ENCODE data around the gene TCF20.

The TCF20 gene

GRCh38 chr22:42269432-42270175 lies 849 bp downstream of the TCF20 start:
- Histone ChIP-seq H3K4me3 (ENCODE audit: low read length) (peak overlapping the region; percentile 99), H3K4me2 (ENCODE audit: low read length) (peak overlapping the region; percentile 89), H3K36me3 (ENCODE audit: insufficient read depth, low read length) (no peaks in the 10 kb centered on the region), H3K9ac (ENCODE audit: low read depth, low read length) (peak overlapping the region; percentile 91), H3K4me1 (ENCODE audit: control insufficient read depth, insufficient read depth, low read length) (peaks cover 13% of the 10 kb centered on the region), H3K27me3 (ENCODE audit: control insufficient read depth, insufficient read depth, low read length) (peaks cover 12% of the 10 kb centered on the region), H3K9me3 (replicated peaks; ENCODE audit: low read length) (no peaks in the 10 kb centered on the region)

- Histone ChIP-seq H3K4me3 (ENCODE audit: low read length) (peak overlapping the region; percentile 99), H3K9me3 (replicated peaks; ENCODE audit: low read length) (no peaks in the 10 kb centered on the region), H3K4me2 (ENCODE audit: low read length) (peak overlapping the region; percentile 89), H3K4me1 (ENCODE audit: control insufficient read depth, insufficient read depth, low read length) (peaks cover 13% of the 10 kb centered on the region), H3K36me3 (ENCODE audit: insufficient read depth, low read length) (no peaks in the 10 kb centered on the region), H3K27me3 (ENCODE audit: control insufficient read depth, insufficient read depth, low read length) (peaks cover 5% of the 10 kb centered on the region), H3K9ac (ENCODE audit: low read depth, low read length) (peak overlapping the region; percentile 91)
Observed at GRCh38 chr22:42268852-42269410, 1.5 kb downstream of the TCF20 start.

- peaks cover 9% of the 10 kb centered on the region for H3K4me1 ChIP-seq (ENCODE audit: control insufficient read depth, insufficient read depth, low read length)
- no peaks in the 10 kb centered on the region for H3K27me3 ChIP-seq (ENCODE audit: control insufficient read depth, insufficient read depth, low read length)
- H3K9ac ChIP-seq (ENCODE audit: low read depth, low read length): no peak overlapping the region
- no peak overlapping the region for H3K4me3 ChIP-seq (ENCODE audit: low read length)
- H3K9me3 ChIP-seq (replicated peaks; ENCODE audit: low read length): no peaks in the 10 kb centered on the region
- H3K4me2 ChIP-seq (ENCODE audit: low read length): no peak overlapping the region
- H3K36me3 ChIP-seq (ENCODE audit: insufficient read depth, low read length): no peaks in the 10 kb centered on the region
Observed at GRCh38 chr22:42265321-42265720, 5.1 kb downstream of the TCF20 start.

- H3K27me3 ChIP-seq (ENCODE audit: control insufficient read depth, insufficient read depth, low read length): no peaks in the 10 kb centered on the region
- no peaks in the 10 kb centered on the region for H3K9me3 ChIP-seq (replicated peaks; ENCODE audit: low read length)
- no peaks in the 10 kb centered on the region for H3K36me3 ChIP-seq (ENCODE audit: insufficient read depth, low read length)
- peaks cover 7% of the 10 kb centered on the region for H3K4me1 ChIP-seq (ENCODE audit: control insufficient read depth, insufficient read depth, low read length)
- no peak overlapping the region for H3K4me3 ChIP-seq (ENCODE audit: low read length)
- H3K9ac ChIP-seq (ENCODE audit: low read depth, low read length): no peak overlapping the region
- H3K4me2 ChIP-seq (ENCODE audit: low read length): no peak overlapping the region
Observed at GRCh38 chr22:42263944-42264343, 6.5 kb downstream of the TCF20 start.

GRCh38 chr22:42262964-42263363 lies 7.5 kb downstream of the TCF20 start:
- H3K4me1 ChIP-seq (ENCODE audit: control insufficient read depth, insufficient read depth, low read length): peaks cover 3% of the 10 kb centered on the region

GRCh38 chr22:42261296-42261695 lies 9.2 kb downstream of the TCF20 start:
- peaks cover 8% of the 10 kb centered on the region for H3K4me1 ChIP-seq (ENCODE audit: control insufficient read depth, insufficient read depth, low read length)
- H3K4me3 ChIP-seq (ENCODE audit: low read length): no peak overlapping the region
- H3K27me3 ChIP-seq (ENCODE audit: control insufficient read depth, insufficient read depth, low read length): no peaks in the 10 kb centered on the region
- H3K9me3 ChIP-seq (replicated peaks; ENCODE audit: low read length): no peaks in the 10 kb centered on the region
- H3K9ac ChIP-seq (ENCODE audit: low read depth, low read length): no peak overlapping the region
- H3K4me2 ChIP-seq (ENCODE audit: low read length): no peak overlapping the region
- no peaks in the 10 kb centered on the region for H3K36me3 ChIP-seq (ENCODE audit: insufficient read depth, low read length)

More at GRCh38 chr22:42262964-42263363, 7.5 kb downstream of the TCF20 start:
- no peaks in the 10 kb centered on the region for H3K9me3 ChIP-seq (replicated peaks; ENCODE audit: low read length)
- H3K4me2 ChIP-seq (ENCODE audit: low read length): no peak overlapping the region
- H3K4me3 ChIP-seq (ENCODE audit: low read length): no peak overlapping the region
- no peaks in the 10 kb centered on the region for H3K27me3 ChIP-seq (ENCODE audit: control insufficient read depth, insufficient read depth, low read length)
- H3K9ac ChIP-seq (ENCODE audit: low read depth, low read length): no peak overlapping the region
- H3K36me3 ChIP-seq (ENCODE audit: insufficient read depth, low read length): no peaks in the 10 kb centered on the region

GRCh38 chr22:42258126-42258525 lies 12.3 kb downstream of the TCF20 start:
- Histone ChIP-seq H3K27me3 (ENCODE audit: control insufficient read depth, insufficient read depth, low read length) (no peaks in the 10 kb centered on the region), H3K4me3 (ENCODE audit: low read length) (no peak overlapping the region), H3K9me3 (replicated peaks; ENCODE audit: low read length) (no peaks in the 10 kb centered on the region), H3K9ac (ENCODE audit: low read depth, low read length) (no peak overlapping the region), H3K36me3 (ENCODE audit: insufficient read depth, low read length) (no peaks in the 10 kb centered on the region), H3K4me2 (ENCODE audit: low read length) (no peak overlapping the region), H3K4me1 (ENCODE audit: control insufficient read depth, insufficient read depth, low read length) (peaks cover 8% of the 10 kb centered on the region)

- peaks cover 8% of the 10 kb centered on the region for H3K4me1 ChIP-seq (ENCODE audit: control insufficient read depth, insufficient read depth, low read length)
- H3K27me3 ChIP-seq (ENCODE audit: control insufficient read depth, insufficient read depth, low read length): no peaks in the 10 kb centered on the region
- H3K4me3 ChIP-seq (ENCODE audit: low read length): no peak overlapping the region
- no peak overlapping the region for H3K4me2 ChIP-seq (ENCODE audit: low read length)
- H3K9ac ChIP-seq (ENCODE audit: low read depth, low read length): no peak overlapping the region
- H3K9me3 ChIP-seq (replicated peaks; ENCODE audit: low read length): no peaks in the 10 kb centered on the region
- no peaks in the 10 kb centered on the region for H3K36me3 ChIP-seq (ENCODE audit: insufficient read depth, low read length)
Observed at GRCh38 chr22:42257386-42257785, 13.1 kb downstream of the TCF20 start.

GRCh38 chr22:42256930-42257329 lies 13.5 kb downstream of the TCF20 start:
- no peaks in the 10 kb centered on the region for H3K9me3 ChIP-seq (replicated peaks; ENCODE audit: low read length)
- no peaks in the 10 kb centered on the region for H3K27me3 ChIP-seq (ENCODE audit: control insufficient read depth, insufficient read depth, low read length)
- no peaks in the 10 kb centered on the region for H3K36me3 ChIP-seq (ENCODE audit: insufficient read depth, low read length)
- H3K9ac ChIP-seq (ENCODE audit: low read depth, low read length): no peak overlapping the region
- peaks cover 8% of the 10 kb centered on the region for H3K4me1 ChIP-seq (ENCODE audit: control insufficient read depth, insufficient read depth, low read length)
- H3K4me3 ChIP-seq (ENCODE audit: low read length): no peak overlapping the region
- no peak overlapping the region for H3K4me2 ChIP-seq (ENCODE audit: low read length)

- Histone ChIP-seq H3K4me1 (ENCODE audit: control insufficient read depth, insufficient read depth, low read length) (peaks cover 8% of the 10 kb centered on the region), H3K4me2 (ENCODE audit: low read length) (no peak overlapping the region), H3K9ac (ENCODE audit: low read depth, low read length) (no peak overlapping the region), H3K9me3 (replicated peaks; ENCODE audit: low read length) (no peaks in the 10 kb centered on the region), H3K4me3 (ENCODE audit: low read length) (no peak overlapping the region), H3K27me3 (ENCODE audit: control insufficient read depth, insufficient read depth, low read length) (no peaks in the 10 kb centered on the region), H3K36me3 (ENCODE audit: insufficient read depth, low read length) (no peaks in the 10 kb centered on the region)
Observed at GRCh38 chr22:42256220-42256619, 14.2 kb downstream of the TCF20 start.

GRCh38 chr22:42249831-42250230 lies 20.6 kb downstream of the TCF20 start:
- no peak overlapping the region for H3K4me3 ChIP-seq (ENCODE audit: low read length)

GRCh38 chr22:42248995-42249394 lies 21.5 kb downstream of the TCF20 start:
- Histone ChIP-seq H3K4me1 (ENCODE audit: control insufficient read depth, insufficient read depth, low read length) (no peaks in the 10 kb centered on the region), H3K36me3 (ENCODE audit: insufficient read depth, low read length) (no peaks in the 10 kb centered on the region), H3K9ac (ENCODE audit: low read depth, low read length) (no peak overlapping the region), H3K4me2 (ENCODE audit: low read length) (no peak overlapping the region), H3K4me3 (ENCODE audit: low read length) (no peak overlapping the region), H3K27me3 (ENCODE audit: control insufficient read depth, insufficient read depth, low read length) (no peaks in the 10 kb centered on the region), H3K9me3 (replicated peaks; ENCODE audit: low read length) (no peaks in the 10 kb centered on the region)

More at GRCh38 chr22:42249831-42250230, 20.6 kb downstream of the TCF20 start:
- Histone ChIP-seq H3K4me1 (ENCODE audit: control insufficient read depth, insufficient read depth, low read length) (no peaks in the 10 kb centered on the region), H3K4me2 (ENCODE audit: low read length) (no peak overlapping the region), H3K36me3 (ENCODE audit: insufficient read depth, low read length) (no peaks in the 10 kb centered on the region), H3K27me3 (ENCODE audit: control insufficient read depth, insufficient read depth, low read length) (no peaks in the 10 kb centered on the region), H3K9me3 (replicated peaks; ENCODE audit: low read length) (no peaks in the 10 kb centered on the region), H3K9ac (ENCODE audit: low read depth, low read length) (no peak overlapping the region)
